ENCODE data around the gene ATP9A.

GRCh38 chr20:51739722-51740249 is 28.4 kb downstream of the ATP9A start:
- TF ChIP-seq, protein P1, sequence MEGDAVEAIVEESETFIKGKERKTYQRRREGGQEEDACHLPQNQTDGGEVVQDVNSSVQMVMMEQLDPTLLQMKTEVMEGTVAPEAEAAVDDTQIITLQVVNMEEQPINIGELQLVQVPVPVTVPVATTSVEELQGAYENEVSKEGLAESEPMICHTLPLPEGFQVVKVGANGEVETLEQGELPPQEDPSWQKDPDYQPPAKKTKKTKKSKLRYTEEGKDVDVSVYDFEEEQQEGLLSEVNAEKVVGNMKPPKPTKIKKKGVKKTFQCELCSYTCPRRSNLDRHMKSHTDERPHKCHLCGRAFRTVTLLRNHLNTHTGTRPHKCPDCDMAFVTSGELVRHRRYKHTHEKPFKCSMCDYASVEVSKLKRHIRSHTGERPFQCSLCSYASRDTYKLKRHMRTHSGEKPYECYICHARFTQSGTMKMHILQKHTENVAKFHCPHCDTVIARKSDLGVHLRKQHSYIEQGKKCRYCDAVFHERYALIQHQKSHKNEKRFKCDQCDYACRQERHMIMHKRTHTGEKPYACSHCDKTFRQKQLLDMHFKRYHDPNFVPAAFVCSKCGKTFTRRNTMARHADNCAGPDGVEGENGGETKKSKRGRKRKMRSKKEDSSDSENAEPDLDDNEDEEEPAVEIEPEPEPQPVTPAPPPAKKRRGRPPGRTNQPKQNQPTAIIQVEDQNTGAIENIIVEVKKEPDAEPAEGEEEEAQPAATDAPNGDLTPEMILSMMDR (IDR thresholded peaks at IDR 0.05) = no peak
- no peak for TF ChIP-seq POLR2A (IDR thresholded peaks at IDR 0.05)
